Smooth muscle cell (in vitro differentiated cells): ENCODE data around the gene ASPN. TPM values are rescaled to one million over a fixed set of nuclear protein-coding genes. Genes with fewer than 3 reads are reported as not detected.

Source experiments
- DNase-seq: peaks from one replicate; lab custom pipeline; 2025; ENCODE audit not compliant: unreplicated experiment; lab: John Stamatoyannopoulos, UW
- H2AFZ ChIP-seq: fragments of 200-600 bp; sonication (generic); 2 replicates; pipeline ENCODE4 v1.6.0; 2016; ENCODE audit warnings: antibody characterized with exemption, low read depth, mild to moderate bottlenecking
- H3F3A ChIP-seq: fragments of 200-600 bp; sonication (generic); 2 replicates; pipeline ENCODE4 v1.6.0; 2017; ENCODE audit warnings: antibody characterized with exemption, low read depth
- H3K27ac ChIP-seq: fragments of 200-600 bp; sonication (generic); 2 replicates; pipeline ENCODE4 v1.5.1; 2016; ENCODE audit warnings: low read depth, mild to moderate bottlenecking
- H3K27me3 ChIP-seq: fragments of 200-600 bp; sonication (generic); 2 replicates; pipeline ENCODE4 v1.6.1; 2016; ENCODE audit warnings: low read depth, mild to moderate bottlenecking
- H3K36me3 ChIP-seq: fragments of 200-600 bp; sonication (generic); 2 replicates; pipeline ENCODE4 v1.5.1; 2016; ENCODE audit warnings: low read depth
- H3K4me1 ChIP-seq: fragments of 200-600 bp; sonication (generic); 2 replicates; pipeline ENCODE4 v1.5.1; 2016; ENCODE audit warnings: low read depth
- H3K4me2 ChIP-seq: fragments of 200-600 bp; sonication (generic); 2 replicates; pipeline ENCODE4 v1.6.0; 2016; ENCODE audit warnings: mild to moderate bottlenecking
- H3K4me3 ChIP-seq: fragments of 200-600 bp; sonication (generic); 2 replicates; pipeline ENCODE4 v1.5.1; 2016; ENCODE audit warnings: mild to moderate bottlenecking
- H3K79me2 ChIP-seq: fragments of 200-600 bp; sonication (generic); 2 replicates; pipeline ENCODE4 v1.6.0; 2016; ENCODE audit warnings: low read depth, mild to moderate bottlenecking
- H3K9ac ChIP-seq: fragments of 200-600 bp; sonication (generic); 2 replicates; pipeline ENCODE4 v1.6.0; 2016; ENCODE audit warnings: low read depth
- H3K9me3 ChIP-seq: fragments of 200-600 bp; sonication (generic); replicated peaks from 2 replicates; pipeline ENCODE4 v1.5.1; 2016; ENCODE audit warnings: low read depth
- H4K20me1 ChIP-seq: fragments of 200-600 bp; sonication (generic); 2 replicates; pipeline ENCODE4 v1.6.0; 2016; ENCODE audit warnings: low read depth
- WGBS: methylation state at CpG from one replicate; pipeline ENCODE4 v1.1.7; 2016; ENCODE audit warnings: low lambda C conversion rate; 5-methylcytosine and 5-hydroxymethylcytosine counted together
- polyA plus RNA-seq: library from polyadenylated mRNA; unstranded; fragments of >200 nt; fragmentation: Nextera tagmentation; extraction: Ambion mirVana; gene quantifications from 2 replicates; pipeline ENCODE4 v1.2.1, GENCODE V29; 2016
- total RNA-seq: library from RNA; depleted of rRNA; stranded (reverse); fragments of >200 nt; gene quantifications from 2 replicates; pipeline ENCODE4 v1.2.3, GENCODE V29; 2014
- TF ChIP-seq, protein P1 (sequence below): fragments of 200-600 bp; sonication (generic); IDR thresholded peaks from 2 replicates; pipeline ENCODE4 v1.5.1; 2017; ENCODE audit warnings: borderline replicate concordance, mild to moderate bottlenecking, antibody characterized with exemption; ENCODE audit not compliant: insufficient read depth, poor library complexity, severe bottlenecking

The ASPN gene
- total and polyA plus RNA-seq, 2 experiments from 2014 or later, result 17.0 to 30.0 TPM

DNA sequence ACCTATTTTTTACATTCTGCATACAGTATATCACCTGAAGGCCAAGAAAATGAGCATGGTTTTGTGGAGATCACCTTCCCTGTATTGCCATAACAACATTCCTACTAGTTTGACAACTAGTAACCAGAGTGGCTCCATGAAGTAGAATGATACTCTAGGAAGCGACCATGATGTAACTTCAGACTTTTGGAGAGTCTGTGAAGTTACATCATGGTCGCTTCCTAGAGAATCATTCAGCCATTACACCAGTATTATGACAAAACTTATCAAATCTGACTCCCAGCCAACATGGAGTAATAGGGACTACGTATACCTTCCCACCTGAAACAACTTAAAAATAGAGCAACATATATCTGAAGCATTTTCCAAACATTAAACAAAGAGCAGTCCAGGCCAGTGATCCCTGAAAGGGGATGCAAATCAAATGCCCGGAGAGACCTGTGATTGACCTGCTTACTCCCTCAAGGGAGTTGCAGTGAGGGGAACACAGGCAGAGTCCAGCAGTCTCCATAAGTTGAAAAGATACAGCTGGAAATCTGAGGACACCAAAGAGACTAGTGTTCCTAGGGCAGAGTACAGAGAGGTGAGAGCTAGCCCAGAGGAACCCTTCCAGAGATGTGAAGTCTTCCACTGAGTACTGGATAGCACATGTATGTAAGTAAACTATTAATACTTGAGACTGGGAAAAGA is 45.7 kb upstream of the ASPN start:
- Histone ChIP-seq H3K4me1 (no peaks in the 10 kb centered on the region), H3K27ac (no peak overlapping the region), H3K4me3 (no peak overlapping the region), H3F3A (no peaks in the 10 kb centered on the region), H3K79me2 (no peaks in the 10 kb centered on the region), H4K20me1 (no peaks in the 10 kb centered on the region), H3K27me3 (no peaks in the 10 kb centered on the region), H3K9ac (no peak overlapping the region), H3K4me2 (no peak overlapping the region), H2AFZ (no peak overlapping the region), H3K36me3 (no peaks in the 10 kb centered on the region), H3K9me3 (no peaks in the 10 kb centered on the region)
- 98% methylated on average over 4 of the region's 4 CpGs for WGBS
- TF ChIP-seq, protein P1, sequence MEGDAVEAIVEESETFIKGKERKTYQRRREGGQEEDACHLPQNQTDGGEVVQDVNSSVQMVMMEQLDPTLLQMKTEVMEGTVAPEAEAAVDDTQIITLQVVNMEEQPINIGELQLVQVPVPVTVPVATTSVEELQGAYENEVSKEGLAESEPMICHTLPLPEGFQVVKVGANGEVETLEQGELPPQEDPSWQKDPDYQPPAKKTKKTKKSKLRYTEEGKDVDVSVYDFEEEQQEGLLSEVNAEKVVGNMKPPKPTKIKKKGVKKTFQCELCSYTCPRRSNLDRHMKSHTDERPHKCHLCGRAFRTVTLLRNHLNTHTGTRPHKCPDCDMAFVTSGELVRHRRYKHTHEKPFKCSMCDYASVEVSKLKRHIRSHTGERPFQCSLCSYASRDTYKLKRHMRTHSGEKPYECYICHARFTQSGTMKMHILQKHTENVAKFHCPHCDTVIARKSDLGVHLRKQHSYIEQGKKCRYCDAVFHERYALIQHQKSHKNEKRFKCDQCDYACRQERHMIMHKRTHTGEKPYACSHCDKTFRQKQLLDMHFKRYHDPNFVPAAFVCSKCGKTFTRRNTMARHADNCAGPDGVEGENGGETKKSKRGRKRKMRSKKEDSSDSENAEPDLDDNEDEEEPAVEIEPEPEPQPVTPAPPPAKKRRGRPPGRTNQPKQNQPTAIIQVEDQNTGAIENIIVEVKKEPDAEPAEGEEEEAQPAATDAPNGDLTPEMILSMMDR, result no peak
- no peak for DNase-seq

DNA sequence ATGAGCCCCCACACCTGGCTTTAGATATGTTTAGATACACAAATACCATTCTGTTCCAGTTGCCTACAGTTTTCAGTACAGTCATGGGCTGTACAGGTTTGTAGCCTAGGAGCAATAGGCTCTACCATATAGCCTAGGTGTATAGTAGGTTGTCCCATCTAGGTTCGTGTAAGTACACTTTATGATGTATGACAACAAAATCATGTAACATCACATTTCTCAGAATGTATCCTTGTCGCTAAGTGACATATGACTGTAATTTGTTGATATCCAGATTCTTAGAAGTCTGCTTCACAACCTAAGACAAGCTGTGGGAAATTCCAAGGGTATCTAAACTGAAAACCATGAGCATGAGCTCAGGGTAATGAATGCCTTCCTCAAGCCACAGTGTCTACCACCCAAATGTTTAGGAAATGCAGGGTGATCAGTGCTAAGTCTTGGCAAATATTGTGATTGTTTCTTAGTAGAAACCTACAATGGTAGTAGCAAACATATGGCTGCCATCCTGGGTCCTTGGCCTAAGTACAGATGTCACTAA is 45.1 kb upstream of the ASPN start:
- Histone ChIP-seq H3K36me3 (no peaks in the 10 kb centered on the region), H3K9me3 (no peaks in the 10 kb centered on the region), H3K27ac (no peak overlapping the region), H3F3A (no peaks in the 10 kb centered on the region), H3K4me1 (no peaks in the 10 kb centered on the region), H3K9ac (no peak overlapping the region), H3K4me2 (no peak overlapping the region), H3K79me2 (no peaks in the 10 kb centered on the region), H3K27me3 (no peaks in the 10 kb centered on the region), H3K4me3 (no peak overlapping the region), H4K20me1 (no peaks in the 10 kb centered on the region), H2AFZ (no peak overlapping the region)
- TF ChIP-seq, protein P1, result no peak
- 100% methylated on average over 2 of the region's 2 CpGs for WGBS
- DNase-seq, result no peak

DNA sequence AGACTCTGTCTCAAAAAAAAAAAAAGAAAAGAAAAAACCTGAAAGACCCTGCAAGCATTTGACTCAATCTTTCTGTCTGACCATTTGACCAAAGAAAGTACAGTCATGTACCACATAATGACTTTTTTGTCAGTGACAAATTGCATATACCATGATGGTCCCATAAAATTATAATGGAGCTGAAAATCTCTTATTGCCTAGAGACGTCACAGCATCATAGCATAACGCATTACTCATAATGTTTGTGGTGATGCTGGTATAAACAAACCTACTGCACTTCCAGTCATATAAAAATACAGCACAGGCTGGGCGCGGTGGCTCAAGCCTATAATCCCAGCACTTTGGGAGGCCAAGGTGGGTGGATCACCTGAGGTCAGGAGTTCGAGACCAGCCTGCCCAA is 43.0 kb upstream of the ASPN start:
- peak overlapping the region; percentile 17 for H3K27ac ChIP-seq
- no peak overlapping the region for H2AFZ ChIP-seq
- H3K4me2 ChIP-seq, result no peak overlapping the region
- H4K20me1 ChIP-seq, result no peaks in the 10 kb centered on the region
- no peak overlapping the region for H3K4me3 ChIP-seq
- 54% methylated on average over 5 of the region's 5 CpGs for WGBS
- no peak for DNase-seq
- no peaks in the 10 kb centered on the region for H3K79me2 ChIP-seq
- no peak overlapping the region for H3K9ac ChIP-seq
- H3K36me3 ChIP-seq, result no peaks in the 10 kb centered on the region
- H3F3A ChIP-seq, result no peaks in the 10 kb centered on the region
- no peaks in the 10 kb centered on the region for H3K9me3 ChIP-seq
- TF ChIP-seq, protein P1, result no peak
- H3K27me3 ChIP-seq, result no peaks in the 10 kb centered on the region
- no peaks in the 10 kb centered on the region for H3K4me1 ChIP-seq

DNA sequence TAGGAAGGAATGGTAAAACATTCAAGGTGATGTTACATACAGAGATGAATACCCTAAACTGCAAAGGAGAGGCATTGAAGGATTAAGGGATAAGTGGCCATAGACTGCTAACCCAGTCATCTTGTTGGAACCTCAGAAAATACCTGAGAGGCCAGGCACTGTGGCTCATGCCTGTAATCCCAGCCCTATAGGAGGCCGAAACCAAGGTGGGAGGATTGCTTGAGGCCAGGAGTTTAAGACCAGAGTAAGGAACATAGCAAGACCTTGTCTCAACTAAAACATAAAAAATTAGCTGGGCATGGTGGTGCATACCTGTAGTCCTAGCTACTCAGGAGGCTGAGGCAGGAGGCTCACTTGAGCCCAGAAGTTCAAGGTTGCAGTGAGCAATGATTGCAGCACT is 42.6 kb upstream of the ASPN start:
- peak overlapping the region; percentile 1 for H3K9ac ChIP-seq
- 96% methylated on average over 1 of the region's 1 CpG for WGBS
- no peaks in the 10 kb centered on the region for H3K9me3 ChIP-seq
- H3K36me3 ChIP-seq, result no peaks in the 10 kb centered on the region
- H3K27me3 ChIP-seq, result no peaks in the 10 kb centered on the region
- no peak for DNase-seq
- no peak overlapping the region for H3K4me2 ChIP-seq
- H3K79me2 ChIP-seq, result no peaks in the 10 kb centered on the region
- no peak overlapping the region for H3K4me3 ChIP-seq
- no peaks in the 10 kb centered on the region for H4K20me1 ChIP-seq
- H3K4me1 ChIP-seq, result no peaks in the 10 kb centered on the region
- no peak overlapping the region for H2AFZ ChIP-seq
- peak overlapping the region; percentile 17 for H3K27ac ChIP-seq
- no peaks in the 10 kb centered on the region for H3F3A ChIP-seq
- TF ChIP-seq, protein P1, result no peak
